Measurements from ENCODE around the gene CPED1.
"Not testable (repeated sequence)": the region's sequence is repeated elsewhere in the genome, so short reads cannot be mapped to it uniquely, and the experiment has no call there.

The CPED1 gene

DNA sequence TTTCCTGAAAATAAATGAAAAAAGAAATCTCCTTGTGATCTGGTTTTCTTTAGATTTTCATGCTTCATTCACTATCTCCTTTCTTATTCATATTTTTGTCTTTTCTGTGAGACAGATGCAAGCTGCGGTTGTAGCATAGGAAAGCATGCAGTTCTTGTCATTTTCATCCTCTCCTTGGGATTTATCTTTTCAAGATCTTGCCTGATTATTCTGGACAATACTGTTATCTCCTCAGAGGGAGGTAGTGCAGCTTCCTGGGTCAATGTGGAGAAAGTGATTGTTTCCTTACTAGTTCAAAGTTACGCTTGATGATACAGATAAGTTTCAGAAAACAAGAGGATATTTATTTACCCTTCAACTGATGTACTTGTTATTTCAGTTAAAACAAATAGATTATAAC is 114.6 kb downstream of the CPED1 start:
- no peak for DNase-seq

DNA sequence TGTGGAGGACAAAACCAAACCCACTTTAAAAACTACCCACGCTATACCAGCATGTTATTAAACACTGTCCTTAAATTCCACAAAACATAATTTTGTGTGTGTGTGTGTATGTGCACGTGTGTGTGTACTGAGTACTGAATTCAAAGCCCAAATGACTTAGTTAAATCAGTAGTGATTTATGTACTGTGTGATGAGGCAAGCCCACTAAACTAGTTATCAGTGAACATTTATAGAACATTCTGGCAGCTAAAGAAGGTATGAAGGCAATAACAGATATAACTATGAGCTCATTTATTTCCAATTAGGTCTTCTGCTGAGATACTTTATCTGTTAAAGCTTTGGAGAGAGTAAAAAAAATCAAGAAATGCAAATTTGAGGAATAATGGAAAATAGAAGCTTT is 115.1 kb downstream of the CPED1 start:
- no peak for DNase-seq

DNA sequence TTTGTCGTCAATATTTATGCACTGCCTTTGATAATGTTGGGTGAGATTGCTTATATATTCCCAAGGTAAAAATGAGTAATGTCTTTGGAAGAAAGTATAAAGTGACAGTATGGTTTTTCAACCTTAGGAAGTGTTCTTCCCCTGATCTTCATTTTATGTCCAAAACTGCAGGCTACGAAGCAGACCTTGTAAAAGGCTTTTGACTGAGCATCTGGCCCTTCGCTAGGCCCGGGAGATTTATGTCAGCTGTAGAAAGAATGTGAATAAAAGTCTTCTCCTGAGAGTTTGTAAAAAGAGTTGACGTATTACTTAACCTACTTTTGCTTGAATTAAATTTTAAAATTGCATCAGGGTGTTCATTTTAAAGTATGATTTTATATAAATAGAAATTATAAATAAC is 116.8 kb downstream of the CPED1 start:
- no peak for DNase-seq

DNA sequence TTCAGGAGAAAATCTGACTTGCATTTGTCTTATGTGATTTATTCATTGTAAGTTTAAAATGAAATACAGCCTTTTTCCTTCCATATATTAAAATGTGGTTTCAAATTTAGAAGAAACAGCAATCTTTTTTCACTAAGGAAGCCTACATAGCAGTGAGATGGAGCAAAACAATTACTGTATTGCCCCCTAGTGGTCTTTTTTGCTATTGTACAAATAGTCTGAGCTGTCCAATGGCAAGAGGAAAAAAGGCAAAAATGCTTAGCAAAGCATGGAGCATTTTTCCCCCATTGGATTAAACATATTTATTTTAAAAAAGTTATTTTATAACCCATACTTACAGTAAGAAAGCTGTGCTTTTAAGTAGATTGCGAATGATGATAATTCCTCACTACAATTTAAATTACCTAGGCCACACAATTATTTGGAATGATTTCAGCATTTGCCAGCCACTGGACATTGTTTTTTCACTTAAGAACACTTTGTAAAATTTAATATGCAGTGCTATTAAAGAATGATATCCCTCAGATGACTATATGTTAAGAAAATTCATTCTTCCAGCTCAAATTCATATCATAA is 119.5 kb downstream of the CPED1 start:
- DNase-seq: no peak

DNA sequence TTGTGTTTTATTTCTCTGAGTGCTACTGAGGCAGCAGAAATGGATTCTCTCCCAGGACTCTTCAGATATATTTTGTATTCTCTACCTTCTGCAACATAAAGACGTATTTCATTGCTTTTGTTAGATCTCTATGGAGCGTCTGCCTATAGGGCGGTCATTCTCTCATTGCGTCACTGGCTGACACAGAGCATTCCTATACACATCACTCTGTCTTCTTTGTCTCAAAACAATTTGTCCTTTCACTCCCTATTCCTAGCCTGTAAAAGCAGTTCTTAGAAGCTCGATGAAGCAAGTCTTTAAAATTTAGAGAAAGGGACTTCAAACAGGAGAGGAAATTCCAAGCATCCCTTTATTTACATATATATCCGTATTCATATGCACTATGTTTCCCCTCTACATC is 120.6 kb downstream of the CPED1 start:
- DNase-seq: no peak

DNA sequence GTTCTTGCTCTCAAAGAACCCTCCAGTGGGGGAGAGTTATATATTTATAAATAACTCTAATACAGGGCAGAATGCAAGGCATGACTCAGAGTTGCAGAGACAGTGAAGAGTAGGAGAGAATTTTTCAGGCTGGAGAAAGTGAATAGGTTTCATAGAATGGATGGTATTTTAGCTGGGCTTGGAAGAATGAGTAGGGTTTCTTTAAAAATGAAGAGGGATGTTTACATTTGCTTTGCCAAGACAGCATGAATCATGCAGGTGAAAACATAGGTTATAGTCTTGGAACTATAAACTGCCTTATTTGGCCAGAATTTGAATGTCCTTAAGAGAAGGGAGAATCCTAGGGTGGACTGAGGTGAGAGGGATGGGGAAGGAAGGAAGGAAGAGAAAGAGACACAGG is 124.8 kb downstream of the CPED1 start:
- no peak for DNase-seq

DNA sequence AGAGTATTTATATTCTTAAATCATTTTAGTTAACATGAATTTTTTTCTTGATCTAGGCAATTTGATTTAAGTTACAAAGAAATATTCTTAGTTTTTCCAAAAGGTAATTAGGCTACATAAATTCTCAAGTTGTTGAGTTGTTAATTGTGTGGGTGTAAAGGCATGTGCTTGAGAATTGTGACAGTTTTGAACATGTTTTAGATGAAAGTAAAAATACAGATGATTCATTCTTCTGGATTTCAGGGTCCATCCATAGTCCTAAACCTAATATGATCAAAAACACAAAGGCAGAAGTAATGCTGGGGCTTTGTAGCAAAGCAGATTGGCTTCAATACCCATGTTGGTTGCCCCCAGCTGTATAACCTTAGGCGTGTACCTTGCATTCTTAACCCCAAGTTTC is 127.9 kb downstream of the CPED1 start:
- DNase-seq: no peak

DNA sequence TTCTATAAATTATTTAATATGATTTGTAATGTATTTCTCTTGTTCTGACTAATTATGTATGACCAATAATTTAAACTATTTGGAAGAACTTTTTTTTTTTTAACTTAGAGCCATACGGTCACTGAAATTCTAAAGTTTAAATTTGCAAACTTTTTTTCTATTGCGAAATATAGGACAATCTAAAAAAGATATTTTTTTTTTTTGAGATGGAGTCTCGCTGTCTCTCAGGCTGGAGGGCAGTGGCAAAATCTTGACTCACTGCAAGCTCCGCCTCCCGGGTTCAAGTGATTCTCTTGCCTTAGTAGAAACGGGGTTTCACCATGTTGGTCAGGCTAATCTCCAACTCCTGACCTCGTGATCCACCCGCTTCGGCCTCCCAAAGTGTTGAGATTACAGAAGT is 130.5 kb downstream of the CPED1 start:
- no peak for DNase-seq

DNA sequence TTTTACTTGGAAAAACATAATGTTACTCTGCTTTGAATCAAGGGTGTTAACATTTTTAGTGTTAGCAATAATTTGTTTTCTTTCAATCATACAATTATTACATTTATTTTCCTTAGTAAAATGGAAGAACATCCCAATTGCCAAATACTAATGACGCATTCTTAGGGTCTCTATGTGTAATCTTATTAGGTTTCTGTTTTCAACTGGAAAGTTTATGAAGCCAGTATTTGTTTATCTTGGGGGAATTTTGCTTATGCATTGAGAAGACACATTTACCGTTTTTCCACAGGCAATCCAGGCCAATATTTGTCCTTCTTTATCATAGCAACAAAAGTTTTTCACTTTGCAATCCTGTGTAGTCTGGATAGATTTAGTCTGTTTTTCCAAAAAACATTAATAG is 134.5 kb downstream of the CPED1 start:
- no peak for DNase-seq

DNA sequence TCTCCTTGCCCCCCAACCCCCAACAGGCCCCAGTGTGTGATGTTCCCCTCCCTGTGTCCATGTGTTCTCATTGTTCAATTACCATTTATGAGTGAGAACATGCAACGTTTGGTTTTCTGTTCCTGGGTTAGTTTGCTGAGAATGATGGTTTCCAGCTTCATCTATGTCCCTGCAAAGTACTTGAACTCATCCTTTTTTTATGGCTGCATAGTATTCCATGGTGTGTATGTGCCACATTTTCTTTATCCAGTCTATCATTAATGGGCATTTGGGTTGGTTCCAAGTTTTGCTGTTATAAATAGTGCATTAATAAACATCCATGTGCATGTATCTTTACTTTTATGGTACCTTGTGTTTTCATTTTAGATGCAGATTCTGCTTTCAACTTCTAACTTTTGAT is 136.9 kb downstream of the CPED1 start:
- not testable (repeated sequence) for DNase-seq

DNA sequence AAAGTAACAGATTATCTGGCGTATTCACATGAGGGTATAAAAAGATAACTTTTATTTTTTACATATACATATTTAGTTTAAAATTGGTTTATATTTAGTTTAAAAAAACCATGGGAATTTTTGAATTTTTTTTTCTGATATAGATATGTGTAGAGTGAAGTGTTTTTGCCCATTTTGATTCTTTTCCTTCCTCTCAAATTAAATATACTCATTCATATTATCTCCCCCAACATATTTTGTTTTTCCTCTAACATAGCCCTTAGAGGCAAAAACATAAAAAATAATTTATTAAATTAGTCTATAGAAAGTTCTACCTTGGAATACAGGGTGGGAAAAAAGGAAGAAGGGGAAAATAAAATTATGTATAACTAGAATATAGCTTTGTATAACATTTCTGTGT is 137.7 kb downstream of the CPED1 start:
- no peak for DNase-seq

DNA sequence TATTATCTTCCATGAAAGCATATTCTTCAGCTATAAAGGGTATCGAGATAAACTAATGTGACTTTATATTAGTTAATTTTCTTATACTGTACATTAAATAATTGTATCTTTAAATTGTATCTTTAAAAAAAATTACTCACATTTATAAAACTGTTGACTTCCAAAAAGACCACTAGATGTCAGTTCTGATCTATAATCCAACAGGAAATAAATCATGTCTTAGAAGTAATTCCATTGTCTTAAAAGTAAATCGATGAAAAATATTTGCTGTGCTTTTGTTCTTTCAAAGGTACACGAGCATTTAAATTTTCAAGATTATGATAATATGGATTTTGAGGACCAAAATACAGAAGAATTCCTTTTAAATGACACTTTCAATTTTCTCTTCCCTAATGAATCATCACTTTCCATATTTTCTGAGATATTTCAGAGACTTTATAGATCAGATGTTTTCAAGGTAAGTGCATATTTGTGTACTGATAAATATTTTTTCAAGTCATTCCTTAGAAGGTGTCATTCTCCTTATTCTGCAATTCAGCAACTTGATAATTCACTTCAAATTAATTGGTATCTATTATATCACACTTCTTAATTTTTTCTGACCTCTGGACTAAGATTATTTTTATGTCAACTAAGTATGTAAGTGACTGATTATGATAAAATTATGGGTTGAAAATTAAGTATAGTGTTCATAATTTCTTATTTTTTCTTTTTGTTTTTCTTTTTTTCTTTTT is 138.5 kb downstream of the CPED1 start:
- DNase-seq: no peak

DNA sequence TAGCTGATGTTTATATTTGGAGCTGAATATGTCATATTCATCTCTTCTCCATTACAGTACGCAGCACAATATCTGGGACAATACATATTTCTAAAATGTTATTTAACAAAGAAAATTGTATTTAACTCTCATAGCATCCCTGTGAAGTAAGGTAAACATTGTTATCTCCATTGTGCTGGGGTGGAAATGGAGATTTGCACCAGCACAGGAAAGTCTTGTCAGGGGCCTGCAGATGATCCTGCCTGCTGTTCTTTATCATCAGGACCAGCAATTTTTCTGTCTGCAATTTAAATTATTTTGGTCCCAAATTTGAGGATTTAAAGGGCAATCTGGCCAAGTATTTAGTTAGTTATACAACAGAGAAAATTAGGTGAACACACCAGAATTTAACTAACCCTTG is 144.4 kb downstream of the CPED1 start:
- no peak for DNase-seq

DNA sequence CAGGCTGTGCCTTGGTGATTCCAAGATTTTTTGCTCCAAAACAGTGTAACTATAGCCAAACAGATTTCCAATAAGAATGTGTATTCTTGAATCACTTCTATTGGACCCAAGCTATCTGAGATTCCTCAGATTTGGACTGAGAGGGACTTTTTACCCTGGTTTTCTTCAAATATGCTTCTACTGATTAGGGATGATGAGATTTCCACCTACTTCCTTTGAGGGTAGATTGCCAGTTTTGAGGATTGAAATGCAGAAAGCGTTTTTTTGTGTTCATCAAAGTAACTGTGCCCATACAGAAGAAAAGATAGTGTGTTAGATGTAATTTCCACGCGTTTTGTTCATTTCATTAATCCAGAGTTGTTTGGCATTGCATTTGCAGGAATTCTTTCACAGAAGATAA is 144.9 kb downstream of the CPED1 start:
- DNase-seq: no peak

DNA sequence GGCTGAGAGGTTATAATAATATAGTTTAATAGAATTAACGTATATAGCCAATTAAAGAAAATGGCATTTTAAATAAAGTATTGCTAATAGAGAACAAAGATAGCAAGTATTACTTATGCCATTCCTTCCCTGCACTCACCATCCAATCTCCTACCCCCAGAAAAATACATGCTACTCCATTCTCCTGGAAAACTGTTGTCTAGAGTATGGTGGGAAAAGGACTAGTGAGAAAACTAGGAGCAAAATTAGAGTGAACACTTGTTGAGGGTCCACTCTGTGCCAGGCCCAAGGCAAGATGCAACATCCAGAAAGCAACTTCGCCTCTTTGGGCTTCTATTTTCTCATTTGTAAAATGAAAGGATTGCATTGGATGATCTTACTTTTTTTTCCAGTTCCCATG is 149.1 kb downstream of the CPED1 start:
- DNase-seq: no peak

DNA sequence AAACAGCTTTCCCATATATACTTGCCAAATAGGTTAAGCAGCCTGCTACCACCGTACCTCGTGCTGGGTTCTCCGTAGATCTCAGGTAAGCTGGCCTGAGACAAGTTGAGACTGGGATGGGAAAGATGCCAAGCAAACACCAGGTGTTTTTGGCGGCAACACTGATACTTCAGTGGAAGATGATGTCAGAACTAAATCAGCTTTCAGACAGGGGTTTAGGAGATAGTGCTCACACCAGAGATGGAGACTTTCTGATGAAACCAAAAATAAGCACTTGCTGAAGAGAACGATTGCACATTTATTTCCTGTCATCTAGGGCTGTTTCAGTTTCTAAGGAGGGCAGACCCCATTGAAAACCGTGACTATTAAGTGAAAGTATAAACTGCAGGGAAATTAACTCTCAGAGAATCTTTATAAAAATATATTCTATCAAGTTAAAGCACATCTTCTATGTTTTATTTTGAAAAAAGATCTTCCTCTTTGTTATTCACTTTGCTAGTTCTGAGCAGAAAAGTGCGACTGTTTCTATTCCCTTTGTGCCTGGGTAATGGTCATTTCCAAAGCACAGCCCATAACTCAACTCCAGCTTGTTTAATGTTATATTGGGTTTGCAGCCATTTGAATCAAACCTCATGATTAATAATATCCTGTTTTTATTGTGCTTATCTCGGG is 149.9 kb downstream of the CPED1 start:
- DNase-seq: no peak

DNA sequence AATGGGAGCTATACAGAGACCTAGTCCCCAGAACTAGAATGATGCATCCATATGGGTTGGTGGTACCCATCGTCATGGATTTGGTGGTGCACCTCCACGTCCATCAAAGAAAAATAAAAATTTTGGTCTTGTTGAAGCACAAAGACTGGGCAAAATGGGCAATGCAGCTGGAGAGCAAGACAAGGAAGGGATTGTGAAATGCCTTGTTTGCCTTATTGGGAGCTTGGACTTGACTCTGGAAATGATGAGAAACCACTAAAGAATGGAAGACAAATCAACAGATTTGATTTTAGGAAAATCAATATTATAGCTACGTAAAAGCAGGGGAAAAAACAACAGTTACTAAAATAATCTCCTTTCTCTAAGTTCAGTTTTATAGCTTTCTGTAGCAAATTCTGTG is 150.9 kb downstream of the CPED1 start:
- DNase-seq: no peak

DNA sequence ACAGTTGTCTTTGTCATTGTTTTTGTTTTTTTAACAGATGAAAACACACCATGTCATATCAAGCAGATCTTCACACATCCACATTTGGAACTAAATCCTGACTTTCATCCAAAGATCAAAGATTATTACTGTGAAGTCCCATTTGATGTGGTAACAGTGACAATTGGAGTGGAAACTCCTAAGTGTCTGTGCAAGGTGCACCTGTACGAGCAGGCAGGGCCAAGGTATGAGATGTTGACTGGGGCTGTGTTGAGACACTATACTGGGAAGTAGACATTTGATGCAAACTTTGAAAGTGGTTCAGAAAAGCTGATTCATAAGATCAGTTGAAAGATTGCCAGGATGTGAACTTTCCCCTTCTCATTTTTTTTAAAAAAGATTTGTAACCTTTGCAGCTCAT is 152.3 kb downstream of the CPED1 start:
- no peak for DNase-seq

DNA sequence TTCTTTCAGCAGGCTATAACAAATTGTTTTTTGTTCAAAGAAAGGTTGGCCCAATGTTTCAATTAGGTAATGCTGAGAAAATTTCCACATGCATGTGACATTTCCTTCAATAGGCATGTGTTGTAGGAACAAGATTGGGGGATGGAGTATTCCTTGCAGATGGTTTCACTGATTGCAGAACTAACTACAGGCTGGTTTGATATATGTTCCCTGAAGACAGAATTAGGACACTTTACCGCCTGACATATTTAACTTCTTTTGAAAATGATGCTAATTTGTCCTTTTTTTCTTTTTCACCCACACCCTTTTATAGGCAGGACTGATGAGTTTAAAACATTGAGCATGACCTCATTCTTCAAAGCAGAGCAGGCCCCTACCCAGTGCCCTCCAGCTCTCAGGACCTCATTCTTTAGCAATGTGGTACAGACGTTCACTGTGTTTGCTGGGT is 163.3 kb downstream of the CPED1 start:
- no peak for DNase-seq

DNA sequence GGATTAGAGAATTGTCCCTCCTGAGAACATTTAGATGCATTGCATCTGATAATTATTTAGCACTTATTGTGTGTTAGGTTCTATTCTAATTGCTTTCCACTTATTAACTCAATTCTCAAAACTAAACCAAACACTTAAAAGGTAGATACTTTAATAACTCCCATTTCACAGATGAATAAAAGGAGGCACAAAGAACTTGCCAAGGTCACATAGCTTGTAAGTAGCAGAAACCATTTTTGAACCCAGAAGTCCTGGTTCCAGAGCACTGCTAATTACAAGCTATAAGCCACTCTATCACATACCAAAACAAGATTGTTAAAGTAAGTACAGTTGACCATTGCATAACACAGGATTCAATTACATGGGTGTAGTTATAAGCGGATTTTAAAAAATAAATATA is 164.9 kb downstream of the CPED1 start:
- no peak for DNase-seq

DNA sequence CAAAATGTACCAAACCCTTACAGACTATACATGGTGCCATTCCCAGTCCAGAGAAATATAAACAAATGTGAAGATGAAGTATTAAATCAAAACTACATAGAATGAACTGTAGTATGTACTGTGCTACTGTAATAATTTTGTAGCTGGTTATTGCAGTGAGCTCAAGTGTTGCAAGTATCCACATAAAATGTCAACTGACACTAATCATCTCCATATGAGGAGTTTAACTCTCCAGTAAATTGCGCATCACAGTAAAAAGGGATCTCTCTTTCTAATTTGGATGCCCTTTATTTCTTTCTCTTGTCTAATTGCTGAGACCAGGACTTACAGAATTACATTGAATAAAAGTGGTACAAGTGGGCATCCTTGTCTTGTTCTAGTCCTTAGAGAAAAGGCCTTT is 165.5 kb downstream of the CPED1 start:
- no peak for DNase-seq

DNA sequence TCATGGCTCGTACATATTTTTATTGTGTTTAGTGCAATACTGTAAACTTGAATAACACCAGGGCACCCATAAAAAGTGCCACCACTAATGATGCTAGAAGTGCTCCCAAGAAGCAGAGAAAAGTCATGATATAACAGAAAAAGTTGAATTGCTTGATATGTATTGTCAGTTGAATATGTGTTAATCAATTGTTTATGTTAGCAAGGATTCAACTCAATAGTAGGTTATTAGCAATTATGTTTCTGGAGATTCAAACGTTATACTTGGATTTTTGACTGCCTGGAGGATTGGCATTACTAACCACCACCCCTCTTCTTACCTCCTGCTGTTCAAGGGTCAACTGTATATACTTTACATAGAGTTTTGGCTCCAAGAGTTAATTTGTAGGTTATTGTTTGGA is 168.3 kb downstream of the CPED1 start:
- no peak for DNase-seq

DNA sequence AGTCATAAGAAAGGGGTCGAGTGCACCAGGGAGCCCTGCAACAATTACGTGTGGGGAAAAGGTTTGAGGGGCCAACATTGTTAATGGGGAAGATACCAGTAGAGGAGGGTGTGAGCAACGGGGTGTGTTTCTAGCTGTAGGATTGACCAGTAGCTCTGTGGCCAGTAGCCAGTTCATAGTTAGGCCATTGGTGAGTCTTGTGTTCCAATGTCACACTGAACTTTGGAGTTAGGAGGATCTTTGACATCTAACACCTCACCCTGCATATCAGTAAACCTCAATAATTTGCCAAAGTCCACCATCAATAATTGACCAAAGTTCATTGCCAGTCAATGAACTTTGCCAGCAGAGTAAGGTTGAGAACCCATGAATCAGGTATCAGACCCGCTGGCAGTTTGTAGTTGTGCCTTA is 168.8 kb downstream of the CPED1 start:
- no peak for DNase-seq

DNA sequence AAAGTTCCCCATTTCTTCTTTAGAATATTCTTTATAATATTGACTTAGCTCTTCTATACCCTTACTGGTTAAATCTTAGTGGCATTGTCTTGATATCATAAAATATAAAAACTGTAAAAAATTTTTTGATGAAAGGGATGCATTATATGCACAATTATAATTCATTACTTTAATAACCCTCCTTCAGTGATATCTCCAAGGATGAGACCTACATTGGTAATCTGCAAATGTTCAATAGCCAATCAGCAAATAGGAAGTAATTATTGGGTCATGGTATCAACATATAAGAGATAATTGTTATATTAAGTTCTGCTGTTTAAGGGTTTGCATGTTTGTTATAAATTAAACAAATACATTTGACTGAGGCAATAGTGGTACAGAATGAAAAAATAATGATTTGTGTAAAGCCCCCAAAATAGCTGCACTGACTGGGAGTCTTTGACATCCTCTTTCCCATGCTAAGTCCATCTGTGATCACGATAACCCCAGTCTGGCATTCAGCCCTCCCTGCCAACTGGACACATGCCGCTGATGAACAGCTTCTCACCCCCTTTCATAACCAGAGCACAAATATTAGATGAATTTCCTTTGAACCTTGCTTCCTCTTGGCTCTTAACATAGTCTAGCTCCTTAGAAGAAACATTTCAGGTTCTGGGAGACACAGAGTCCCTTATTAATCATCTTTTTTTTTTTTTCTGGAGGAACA is 169.5 kb downstream of the CPED1 start:
- no peak for DNase-seq
